ENCODE data around the gene GPR35. TPM values are rescaled to one million over a fixed set of nuclear protein-coding genes. Genes with fewer than 3 reads are reported as not detected.

GPR35 gene
- total and polyA plus RNA-seq, 7 donors, result 1.3 to 76.6 (median 7.8) TPM

DNA sequence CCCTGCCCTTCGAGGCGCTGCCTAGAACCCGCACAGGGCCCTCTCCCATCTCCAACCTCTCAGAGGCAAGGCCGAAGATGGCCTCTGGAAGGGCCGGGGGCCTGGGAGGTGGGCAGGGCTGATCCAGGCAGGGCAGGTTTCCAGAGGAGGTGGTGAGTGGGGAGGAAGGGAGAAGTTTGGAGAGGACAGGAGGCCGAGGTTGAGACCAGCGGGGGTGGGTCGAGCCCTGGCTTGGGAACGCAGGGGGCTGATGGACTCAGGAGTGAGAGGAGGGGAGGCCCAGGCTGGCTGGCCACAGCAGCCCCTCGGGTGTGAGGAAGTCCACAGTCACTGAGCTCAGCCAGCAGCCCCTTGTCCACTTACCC lies 28.2 kb upstream of the GPR35 start:
- intact Hi-C loops (cut with DNase I), result loop anchor here (5.0 kb wide), 1 partner anchor 40 kb away; the partner anchor contains the start of gene ANKMY1
- peak overlapping the region in 2 of 4 donors; percentile 10 to 51 for H3K27ac ChIP-seq
- peak; percentile 62 for DNase-seq
- no peaks in the 10 kb centered on the region for H3K27me3 ChIP-seq
- TF ChIP-seq POLR2AphosphoS5 (IDR thresholded peaks at IDR 0.05), result no peak
- no peak for TF ChIP-seq POLR2A (IDR thresholded peaks at IDR 0.05)
- TF ChIP-seq, protein P1, sequence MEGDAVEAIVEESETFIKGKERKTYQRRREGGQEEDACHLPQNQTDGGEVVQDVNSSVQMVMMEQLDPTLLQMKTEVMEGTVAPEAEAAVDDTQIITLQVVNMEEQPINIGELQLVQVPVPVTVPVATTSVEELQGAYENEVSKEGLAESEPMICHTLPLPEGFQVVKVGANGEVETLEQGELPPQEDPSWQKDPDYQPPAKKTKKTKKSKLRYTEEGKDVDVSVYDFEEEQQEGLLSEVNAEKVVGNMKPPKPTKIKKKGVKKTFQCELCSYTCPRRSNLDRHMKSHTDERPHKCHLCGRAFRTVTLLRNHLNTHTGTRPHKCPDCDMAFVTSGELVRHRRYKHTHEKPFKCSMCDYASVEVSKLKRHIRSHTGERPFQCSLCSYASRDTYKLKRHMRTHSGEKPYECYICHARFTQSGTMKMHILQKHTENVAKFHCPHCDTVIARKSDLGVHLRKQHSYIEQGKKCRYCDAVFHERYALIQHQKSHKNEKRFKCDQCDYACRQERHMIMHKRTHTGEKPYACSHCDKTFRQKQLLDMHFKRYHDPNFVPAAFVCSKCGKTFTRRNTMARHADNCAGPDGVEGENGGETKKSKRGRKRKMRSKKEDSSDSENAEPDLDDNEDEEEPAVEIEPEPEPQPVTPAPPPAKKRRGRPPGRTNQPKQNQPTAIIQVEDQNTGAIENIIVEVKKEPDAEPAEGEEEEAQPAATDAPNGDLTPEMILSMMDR (IDR thresholded peaks at IDR 0.05), result no peak
- no peak for TF ChIP-seq EP300 (IDR thresholded peaks at IDR 0.05)
- no peaks in the 10 kb centered on the region for H3K9me3 ChIP-seq
- WGBS, 2 donors, result 95 to 96% methylated on average over 10 of the region's 10 CpGs
- peaks cover 0 to 35% (median 20%) of the 10 kb centered on the region in 4 donors for H3K36me3 ChIP-seq
- peaks cover 0 to 41% (median 27%) of the 10 kb centered on the region in 4 donors for H3K4me1 ChIP-seq
- no peak overlapping the region for H3K4me3 ChIP-seq

DNA sequence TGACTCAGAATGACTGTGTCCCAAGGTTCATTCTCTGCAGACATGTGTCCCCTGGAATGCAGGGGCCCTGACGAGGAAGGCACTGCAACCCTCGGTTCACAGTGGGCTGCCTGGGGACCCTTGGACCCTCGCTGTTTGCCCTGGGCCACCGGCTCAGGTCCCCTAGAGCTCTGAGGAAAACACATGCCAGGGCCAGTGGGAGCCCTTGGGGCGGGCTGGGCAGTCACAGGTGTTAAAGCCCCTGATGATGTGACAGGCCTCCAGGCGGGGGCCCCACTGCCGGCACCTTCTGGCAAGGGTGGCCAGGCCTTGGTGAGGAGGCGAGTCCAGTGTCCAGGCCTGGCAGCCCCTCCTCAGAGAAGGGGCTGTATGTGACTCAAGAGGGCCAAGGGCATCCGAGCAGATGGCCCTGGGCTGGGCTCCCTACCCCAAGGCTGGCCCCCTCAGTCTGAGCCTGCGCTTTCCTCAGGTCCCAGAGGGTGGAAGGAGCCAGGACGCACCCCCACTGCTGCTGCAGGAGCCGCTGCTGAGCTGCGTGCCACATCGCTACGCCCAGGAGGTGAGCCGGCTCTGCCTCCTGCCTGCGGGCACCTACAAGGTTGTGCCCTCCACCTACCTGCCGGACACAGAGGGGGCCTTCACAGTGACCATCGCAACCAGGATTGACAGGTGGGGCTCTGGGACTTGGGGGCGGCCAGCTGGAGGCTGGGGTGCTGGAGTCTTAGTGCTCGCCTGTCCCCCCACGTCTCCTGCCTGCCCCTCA lies 27.7 kb upstream of the GPR35 start:
- peak overlapping the region in 1 of 4 donors; percentile 51 for H3K27ac ChIP-seq
- no peak overlapping the region for H3K4me3 ChIP-seq
- peak; percentile 59 for DNase-seq
- WGBS, 2 donors, result 93 to 96% methylated on average over 22 of the region's 22 CpGs
- H3K9me3 ChIP-seq, result no peaks in the 10 kb centered on the region
- TF ChIP-seq, protein P1 (IDR thresholded peaks at IDR 0.05), result no peak
- H3K36me3 ChIP-seq, result peaks cover 0 to 30% (median 18%) of the 10 kb centered on the region in 4 donors
- H3K27me3 ChIP-seq, result no peaks in the 10 kb centered on the region
- intact Hi-C loops (cut with DNase I), result loop anchor here (5.0 kb wide), 1 partner anchor 40 kb away; the partner anchor contains the start of gene ANKMY1
- H3K4me1 ChIP-seq, result peaks cover 0 to 41% (median 27%) of the 10 kb centered on the region in 4 donors

DNA sequence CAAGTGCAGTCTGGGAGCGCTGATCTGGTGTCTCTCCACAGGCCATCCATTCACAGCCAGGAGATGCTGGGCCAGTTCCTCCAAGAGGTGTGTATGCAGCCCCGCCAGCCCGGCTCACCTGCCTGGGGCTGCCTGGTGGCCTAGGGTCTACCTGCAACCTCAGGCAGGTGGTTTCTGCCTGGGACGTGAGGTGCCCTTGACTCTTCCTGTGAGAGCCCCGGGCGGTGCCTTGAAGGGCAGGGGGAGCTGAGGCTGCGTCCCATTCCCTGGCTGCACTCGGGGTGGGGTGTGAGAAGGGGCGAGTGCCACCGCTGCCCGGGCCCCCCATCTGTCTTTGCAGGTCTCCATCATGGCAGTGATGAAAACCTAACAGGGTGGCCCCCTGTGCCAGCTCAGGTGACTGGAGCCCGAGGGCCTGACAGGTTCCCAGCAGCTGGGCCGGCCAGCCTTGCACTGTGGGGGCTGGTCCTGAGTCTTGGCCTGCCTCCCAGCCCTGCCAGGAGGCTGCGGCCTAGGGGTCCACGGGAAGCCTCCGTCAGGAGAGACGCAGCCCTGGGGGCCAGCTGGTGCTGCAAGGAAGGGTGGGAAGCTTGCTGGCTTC lies 26.9 kb upstream of the GPR35 start:
- peaks cover 0 to 41% (median 27%) of the 10 kb centered on the region in 4 donors for H3K4me1 ChIP-seq
- intact Hi-C loops (cut with DNase I), result loop anchor here (5.0 kb wide), 1 partner anchor 41 kb away; the partner anchor contains the start of gene ANKMY1
- peaks cover 0 to 26% (median 18%) of the 10 kb centered on the region in 4 donors for H3K36me3 ChIP-seq
- TF ChIP-seq POLR2A (IDR thresholded peaks at IDR 0.05), result no peak
- TF ChIP-seq POLR2AphosphoS5 (IDR thresholded peaks at IDR 0.05), result no peak
- WGBS, 2 donors, result 95 to 96% methylated on average over 17 of the region's 17 CpGs
- no peaks in the 10 kb centered on the region for H3K9me3 ChIP-seq
- H3K27ac ChIP-seq, result peak overlapping the region in 1 of 4 donors; percentile 43
- DNase-seq, result peak; percentile 64
- no peak overlapping the region for H3K4me3 ChIP-seq
- H3K27me3 ChIP-seq, result no peaks in the 10 kb centered on the region

DNA sequence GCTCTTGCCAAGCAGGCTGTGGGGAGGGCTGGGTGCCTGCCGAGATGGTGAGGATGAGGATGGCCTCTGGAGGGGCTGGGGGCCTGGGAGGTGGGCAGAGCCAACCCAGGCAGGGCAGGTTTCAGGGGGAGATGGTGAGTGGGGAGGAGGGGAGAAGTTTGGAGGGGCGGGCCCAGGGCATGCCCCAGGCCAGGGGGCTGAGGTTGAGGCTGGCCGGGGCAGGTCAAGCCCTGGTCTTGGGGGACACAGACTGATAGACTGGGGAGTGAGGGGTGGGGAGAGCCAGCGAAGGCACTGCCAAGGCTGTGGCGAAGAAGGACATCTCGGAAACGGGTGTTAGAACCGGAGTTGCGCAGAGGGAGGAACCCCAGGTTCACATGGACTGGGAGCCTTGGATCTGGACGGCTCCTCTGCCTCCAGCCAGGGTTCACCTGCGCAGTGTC lies 26.1 kb upstream of the GPR35 start:
- WGBS, 2 donors, result 94 to 96% methylated on average over 11 of the region's 11 CpGs
- no peaks in the 10 kb centered on the region for H3K9me3 ChIP-seq
- H3K36me3 ChIP-seq, result peaks cover 0 to 26% (median 17%) of the 10 kb centered on the region in 4 donors
- intact Hi-C loops (cut with DNase I), result loop anchor here (5.0 kb wide), 1 partner anchor 42 kb away; the partner anchor contains the start of gene ANKMY1
- no peaks in the 10 kb centered on the region for H3K27me3 ChIP-seq
- peaks cover 0 to 41% (median 27%) of the 10 kb centered on the region in 4 donors for H3K4me1 ChIP-seq
- H3K27ac ChIP-seq, result no peak overlapping the region
- H3K4me3 ChIP-seq, result no peak overlapping the region
- TF ChIP-seq POLR2AphosphoS5 (IDR thresholded peaks at IDR 0.05), result no peak
- no peak for TF ChIP-seq EP300 (IDR thresholded peaks at IDR 0.05)
- no peak for TF ChIP-seq POLR2A (IDR thresholded peaks at IDR 0.05)
- TF ChIP-seq, protein P1 (IDR thresholded peaks at IDR 0.05), result no peak
- DNase-seq, result peak; percentile 53

DNA sequence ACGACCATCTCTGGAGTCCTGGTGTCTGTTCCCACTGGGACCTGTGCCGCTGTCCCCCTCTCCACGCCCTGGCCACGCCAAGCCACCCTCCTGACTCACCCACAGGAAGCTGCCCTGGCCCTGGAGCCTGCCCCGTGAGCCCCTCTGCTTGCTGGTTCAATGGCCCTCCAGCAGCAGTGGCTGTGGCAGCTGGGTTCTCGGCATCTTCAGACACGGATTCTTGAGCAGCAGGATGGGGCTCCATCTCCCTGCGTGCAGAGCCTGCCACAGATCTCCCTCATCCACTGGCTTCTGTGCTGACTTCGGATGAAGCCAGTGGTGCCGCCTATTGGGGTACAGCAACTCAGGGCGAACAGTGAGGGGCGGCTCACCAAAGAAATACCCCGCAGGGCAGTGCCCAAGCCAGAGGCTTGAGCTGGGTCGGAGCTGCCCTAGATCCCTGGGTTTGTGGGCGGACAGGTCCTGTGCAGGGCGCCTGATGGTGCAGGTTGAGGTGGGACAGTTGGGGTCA lies 24.8 kb upstream of the GPR35 start:
- Histone ChIP-seq H3K36me3 (peaks cover 0 to 24% (median 14%) of the 10 kb centered on the region in 4 donors), H3K27me3 (no peaks in the 10 kb centered on the region), H3K27ac (no peak overlapping the region), H3K9me3 (no peaks in the 10 kb centered on the region), H3K4me3 (no peak overlapping the region), H3K4me1 (peaks cover 0 to 31% (median 23%) of the 10 kb centered on the region in 4 donors)
- intact Hi-C loops (cut with DNase I), result no loop called here
- TF ChIP-seq EP300 (IDR thresholded peaks at IDR 0.05) (no peak), POLR2AphosphoS5 (IDR thresholded peaks at IDR 0.05) (no peak), POLR2A (IDR thresholded peaks at IDR 0.05) (no peak)
- TF ChIP-seq, protein P1 (IDR thresholded peaks at IDR 0.05), result no peak
- DNase-seq, result peak; percentile 59
- 95% methylated on average over 16 of the region's 16 CpGs for WGBS, 2 donors

All from sigmoid colon (tissue), 7 donors.